IPS-15b (cell line): ENCODE results near the gene TRUB2.

ENCODE experiments used
- H3K27me3 ChIP-seq: one replicate; pipeline ENCODE4 v1.6.1; 2013; ENCODE audit warnings: low read length; ENCODE audit not compliant: control insufficient read depth, insufficient read depth
- H3K36me3 ChIP-seq: one replicate; pipeline ENCODE4 v1.6.1; 2013; ENCODE audit warnings: low read length; ENCODE audit not compliant: control insufficient read depth, insufficient read depth
- H3K4me1 ChIP-seq: one replicate; pipeline ENCODE4 v1.6.1; 2013; ENCODE audit warnings: mild to moderate bottlenecking, low read length; ENCODE audit not compliant: control insufficient read depth, insufficient read depth
- H3K4me3 ChIP-seq: one replicate; pipeline ENCODE4 v1.5.1; 2013; ENCODE audit warnings: low read depth, low read length
- H3K9ac ChIP-seq: one replicate; pipeline ENCODE4 v1.6.1; 2013; ENCODE audit warnings: low read depth, mild to moderate bottlenecking, low read length
- H3K9me3 ChIP-seq: one replicate; pipeline ENCODE4 v1.6.1; 2013; ENCODE audit warnings: mild to moderate bottlenecking, low read length; ENCODE audit not compliant: control insufficient read depth, insufficient read depth

The TRUB2 gene, protein sequence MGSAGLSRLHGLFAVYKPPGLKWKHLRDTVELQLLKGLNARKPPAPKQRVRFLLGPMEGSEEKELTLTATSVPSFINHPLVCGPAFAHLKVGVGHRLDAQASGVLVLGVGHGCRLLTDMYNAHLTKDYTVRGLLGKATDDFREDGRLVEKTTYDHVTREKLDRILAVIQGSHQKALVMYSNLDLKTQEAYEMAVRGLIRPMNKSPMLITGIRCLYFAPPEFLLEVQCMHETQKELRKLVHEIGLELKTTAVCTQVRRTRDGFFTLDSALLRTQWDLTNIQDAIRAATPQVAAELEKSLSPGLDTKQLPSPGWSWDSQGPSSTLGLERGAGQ

DNA sequence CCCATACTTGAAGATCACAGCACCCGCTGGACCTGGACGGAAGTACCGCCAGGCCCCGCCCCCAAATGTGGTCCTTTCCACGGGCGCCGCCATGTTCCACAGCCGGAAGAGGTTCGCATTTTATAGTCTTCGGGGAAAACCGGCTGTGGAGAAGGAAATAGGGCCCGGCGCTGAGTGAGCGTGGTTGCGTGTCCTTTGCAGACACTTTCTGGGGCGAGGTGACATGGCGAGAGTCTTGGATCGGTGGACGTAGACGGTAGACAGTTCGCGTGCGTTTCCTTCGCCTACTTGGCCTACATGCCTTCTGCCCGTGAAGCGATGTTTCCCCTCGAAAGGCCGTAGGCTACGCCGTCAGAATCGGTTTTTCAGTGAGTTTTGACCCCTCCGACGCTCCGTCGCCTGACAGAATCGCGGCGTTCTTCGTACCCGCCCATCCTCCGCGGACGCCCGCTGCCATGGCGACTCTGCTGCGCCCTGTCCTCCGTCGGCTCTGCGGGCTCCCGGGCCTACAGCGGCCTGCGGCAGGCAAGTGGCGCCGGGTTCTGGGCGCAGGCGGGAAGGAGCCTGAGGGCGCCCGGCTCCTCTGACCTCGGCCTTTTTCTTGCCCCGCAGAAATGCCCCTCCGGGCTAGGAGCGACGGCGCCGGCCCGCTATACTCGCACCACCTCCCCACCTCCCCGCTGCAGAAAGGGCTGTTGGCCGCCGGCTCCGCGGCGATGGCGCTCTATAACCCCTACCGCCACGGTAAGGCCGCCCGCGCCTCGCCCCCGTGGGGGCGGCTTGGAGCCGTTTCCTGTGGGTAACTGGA lies at the start of gene TRUB2, which contains the start of gene COQ4:
Gene TRUB2, minus strand, starts transcription at position 44 of the 808 bp plus-strand sequence. Its CDS starts 39 bp downstream, at position 5.
Gene COQ4, plus strand, starts transcription at position 436 of the 808 bp plus-strand sequence. Its CDS starts 20 bp downstream, at position 456.
- peak within 1 kb of the TSS; percentile 91 for H3K9ac ChIP-seq
- H3K4me1 ChIP-seq: no peaks in the 10 kb centered on the region
- no peaks in the 10 kb centered on the region for H3K9me3 ChIP-seq
- H3K4me3 ChIP-seq: peak within 1 kb of the TSS; percentile 99
- no peaks in the 10 kb centered on the region for H3K27me3 ChIP-seq
- peaks cover 10% of the 10 kb centered on the region for H3K36me3 ChIP-seq

DNA sequence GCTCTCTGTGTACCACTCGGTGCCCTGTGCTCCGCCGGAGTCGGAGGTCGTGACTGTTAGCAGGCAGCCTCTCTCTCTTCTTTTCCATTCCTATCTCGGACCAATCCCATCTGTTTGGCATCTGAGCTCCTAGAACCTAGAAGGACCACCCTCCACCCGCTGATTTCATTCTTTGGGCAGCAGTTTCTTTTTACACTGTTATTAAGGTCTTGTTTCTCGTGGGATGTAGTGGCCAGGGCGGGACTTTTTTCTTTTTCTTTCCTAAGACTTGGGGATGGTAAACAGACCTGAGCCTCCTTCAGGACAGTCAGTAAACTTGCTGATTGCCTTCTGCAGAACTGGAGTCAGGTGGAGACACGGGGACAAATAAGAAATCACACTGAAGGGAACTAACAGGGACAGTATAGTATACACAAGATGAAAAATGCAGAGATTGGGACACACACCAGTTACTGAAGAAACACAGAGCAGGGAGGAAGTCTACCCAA lies 49.4 kb upstream of the TRUB2 start:
- Histone ChIP-seq H3K27me3 (peaks cover 29% of the 10 kb centered on the region), H3K9me3 (no peaks in the 10 kb centered on the region), H3K9ac (peak overlapping the region; percentile 70), H3K4me1 (peaks cover 3% of the 10 kb centered on the region), H3K4me3 (peak overlapping the region; percentile 99), H3K36me3 (no peaks in the 10 kb centered on the region)

DNA sequence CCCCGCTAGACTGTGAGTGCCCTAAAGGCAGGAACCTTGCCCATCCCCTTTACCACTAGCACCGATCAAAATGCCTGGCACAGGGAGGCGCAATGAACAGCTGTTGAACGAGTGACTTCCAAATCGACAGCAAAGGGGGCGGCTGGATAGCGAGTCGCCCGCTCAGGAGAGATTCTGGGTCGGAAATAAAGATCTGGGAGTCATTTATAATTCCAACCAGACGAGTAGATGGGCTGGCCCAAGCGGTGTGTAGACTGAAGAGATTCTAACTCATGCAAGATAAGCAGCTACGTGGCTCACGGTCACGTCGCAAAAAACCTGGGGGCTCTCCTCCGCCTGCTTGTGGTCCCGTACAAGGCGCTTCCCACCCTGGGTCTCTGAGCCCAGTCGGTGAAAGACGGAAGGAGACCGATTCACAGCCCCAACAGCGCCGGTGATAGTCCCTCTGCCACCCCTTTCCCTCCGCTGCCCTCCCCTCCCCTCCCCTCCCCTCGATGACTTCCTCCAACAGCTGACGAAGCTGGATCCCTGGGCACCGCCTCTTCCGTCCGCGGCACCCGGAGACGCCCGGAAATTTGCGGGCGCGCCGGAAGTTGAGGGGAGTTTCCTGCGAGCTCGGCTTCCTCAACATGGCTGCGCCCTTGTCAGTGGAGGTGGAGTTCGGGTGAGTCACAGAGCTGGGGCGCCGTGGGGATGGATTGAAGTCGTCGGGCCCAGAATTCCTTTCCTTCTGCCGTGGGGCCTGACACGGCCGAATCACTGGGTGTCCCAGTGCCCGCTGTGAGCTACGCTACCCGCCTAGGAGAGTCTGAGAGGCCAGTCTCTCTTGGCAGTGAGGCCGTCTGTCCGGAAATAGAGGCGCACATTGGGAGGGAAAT lies 48.7 kb upstream of the TRUB2 start, which contains the start of gene URM1:
Gene URM1, plus strand, starts transcription at position 623 of the 878 bp plus-strand sequence. Its CDS starts 7 bp downstream, at position 630.
- H3K4me3 ChIP-seq: peak within 1 kb of the TSS; percentile 99
- no peaks in the 10 kb centered on the region for H3K36me3 ChIP-seq
- H3K4me1 ChIP-seq: peaks cover 3% of the 10 kb centered on the region
- H3K27me3 ChIP-seq: peaks cover 34% of the 10 kb centered on the region
- peak within 1 kb of the TSS; percentile 77 for H3K9ac ChIP-seq
- H3K9me3 ChIP-seq: no peaks in the 10 kb centered on the region

GRCh38 chr9:128370367-128370751 lies 48.1 kb upstream of the TRUB2 start:
- Histone ChIP-seq H3K36me3 (no peaks in the 10 kb centered on the region), H3K4me1 (peaks cover 9% of the 10 kb centered on the region), H3K9me3 (no peaks in the 10 kb centered on the region), H3K27me3 (peaks cover 40% of the 10 kb centered on the region), H3K9ac (peak overlapping the region; percentile 77), H3K4me3 (peak overlapping the region; percentile 99)

GRCh38 chr9:128369024-128369706 lies 46.9 kb upstream of the TRUB2 start:
- peaks cover 45% of the 10 kb centered on the region for H3K27me3 ChIP-seq
- peaks cover 12% of the 10 kb centered on the region for H3K4me1 ChIP-seq
- no peaks in the 10 kb centered on the region for H3K36me3 ChIP-seq
- no peak overlapping the region for H3K9ac ChIP-seq
- no peak overlapping the region for H3K4me3 ChIP-seq
- no peaks in the 10 kb centered on the region for H3K9me3 ChIP-seq

GRCh38 chr9:128365525-128365924 lies 43.3 kb upstream of the TRUB2 start:
- peak overlapping the region; percentile 24 for H3K9ac ChIP-seq
- H3K36me3 ChIP-seq: no peaks in the 10 kb centered on the region
- peak overlapping the region; percentile 45 for H3K4me3 ChIP-seq
- H3K4me1 ChIP-seq: peaks cover 12% of the 10 kb centered on the region
- peaks cover 72% of the 10 kb centered on the region for H3K27me3 ChIP-seq
- no peaks in the 10 kb centered on the region for H3K9me3 ChIP-seq

DNA sequence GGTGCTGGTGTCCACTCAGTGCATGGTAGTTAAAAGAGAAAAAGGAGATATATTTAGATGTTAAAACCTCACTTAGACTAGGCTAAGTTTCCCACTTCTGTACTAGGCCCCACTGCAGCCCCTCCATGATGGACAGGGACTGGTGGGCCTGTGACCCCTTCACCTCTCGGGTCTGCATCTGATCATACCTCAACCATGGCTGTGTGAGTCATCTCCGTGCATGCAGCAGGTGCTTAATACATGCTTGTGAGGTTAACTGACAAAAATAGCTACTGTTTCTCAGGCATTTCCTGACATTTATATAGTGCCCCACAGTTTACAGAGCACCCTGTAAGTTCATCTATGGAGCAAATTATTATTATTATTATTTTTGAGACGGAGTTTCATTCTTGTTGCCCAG lies 40.5 kb upstream of the TRUB2 start:
- H3K4me3 ChIP-seq: peak overlapping the region; percentile 14
- H3K27me3 ChIP-seq: peaks cover 54% of the 10 kb centered on the region
- H3K9me3 ChIP-seq: no peaks in the 10 kb centered on the region
- H3K36me3 ChIP-seq: no peaks in the 10 kb centered on the region
- no peak overlapping the region for H3K9ac ChIP-seq
- H3K4me1 ChIP-seq: peaks cover 12% of the 10 kb centered on the region

GRCh38 chr9:128361986-128362646 lies 39.9 kb upstream of the TRUB2 start:
- H3K36me3 ChIP-seq: no peaks in the 10 kb centered on the region
- H3K27me3 ChIP-seq: peaks cover 48% of the 10 kb centered on the region
- no peak overlapping the region for H3K9ac ChIP-seq
- H3K4me1 ChIP-seq: peaks cover 12% of the 10 kb centered on the region
- no peaks in the 10 kb centered on the region for H3K9me3 ChIP-seq
- H3K4me3 ChIP-seq: peak overlapping the region; percentile 14

DNA sequence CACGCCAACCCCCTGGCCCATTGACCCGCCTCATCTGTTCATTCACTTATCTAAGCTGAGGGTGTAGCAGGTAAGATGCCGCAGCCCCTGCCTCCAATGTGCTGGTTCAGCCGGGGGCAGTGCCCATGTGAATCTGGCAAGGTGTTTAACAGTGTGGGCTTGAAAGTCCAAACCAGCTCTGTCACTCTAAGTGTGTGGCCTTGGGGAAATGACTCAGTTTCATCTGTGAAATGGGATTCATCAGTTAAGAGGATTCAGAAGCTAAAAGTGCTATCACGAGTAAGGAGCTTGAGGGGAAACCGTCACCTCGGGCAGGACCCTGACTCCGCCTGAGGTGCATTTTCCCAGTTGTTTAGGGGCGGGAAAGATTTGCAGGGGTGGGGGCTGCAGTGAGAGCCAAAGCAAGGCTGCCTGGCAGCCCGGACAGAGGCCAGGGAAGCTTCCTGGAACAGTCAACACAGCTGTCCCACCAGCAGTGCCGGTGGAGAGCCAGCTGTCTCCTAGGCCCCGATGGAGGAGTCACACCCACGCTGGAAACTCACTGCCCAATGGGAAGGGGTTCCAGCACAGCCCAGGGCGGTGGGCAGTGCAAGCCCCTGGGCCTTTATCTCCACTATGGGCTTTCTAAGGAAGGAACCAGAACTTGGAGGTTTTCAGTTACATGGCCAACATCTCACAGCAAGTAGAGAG lies 39.2 kb upstream of the TRUB2 start:
- Histone ChIP-seq H3K36me3 (no peaks in the 10 kb centered on the region), H3K9ac (no peak overlapping the region), H3K27me3 (peaks cover 41% of the 10 kb centered on the region), H3K9me3 (no peaks in the 10 kb centered on the region), H3K4me3 (no peak overlapping the region), H3K4me1 (peaks cover 12% of the 10 kb centered on the region)

DNA sequence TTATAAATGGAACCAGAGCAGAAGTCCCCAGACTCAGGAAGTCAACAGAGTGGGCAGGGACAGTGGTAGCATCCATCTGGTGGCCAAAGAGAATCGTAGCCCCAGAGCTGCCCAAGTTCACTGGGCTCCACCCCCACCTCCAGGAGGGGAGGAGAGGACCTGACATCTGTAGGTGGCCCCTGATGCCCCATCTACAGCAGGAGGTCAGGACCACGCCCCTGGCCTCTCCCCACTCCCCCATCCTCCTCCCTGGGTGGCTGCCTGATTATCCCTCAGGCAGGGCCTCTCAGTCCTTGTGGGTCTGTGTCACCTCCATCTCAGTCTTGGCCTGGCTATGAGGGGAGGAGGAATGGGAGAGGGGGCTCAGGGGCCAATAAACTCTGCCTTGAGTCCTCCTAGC lies 38.6 kb upstream of the TRUB2 start:
- Histone ChIP-seq H3K36me3 (no peaks in the 10 kb centered on the region), H3K9ac (no peak overlapping the region), H3K9me3 (no peaks in the 10 kb centered on the region), H3K27me3 (peaks cover 37% of the 10 kb centered on the region), H3K4me1 (peaks cover 10% of the 10 kb centered on the region), H3K4me3 (no peak overlapping the region)
